ENCODE measurements around the gene LSM10.
A peak's percentile ranks its signal among the peaks of the same experiment; 100 is the strongest.

LSM10 gene

GRCh38 chr1:36433102-36433501, 35.4 kb upstream of the LSM10 start:
- Histone ChIP-seq H3K4me1 (ENCODE audit: control insufficient read depth in 5 of 5, insufficient read depth in 5 of 5, low read length in 5 of 5) (peaks cover 2 to 9% (median 8%) of the 10 kb centered on the region in 5 donors), H3K27ac (ENCODE audit: low read depth, low read length) (no peak overlapping the region), H3K36me3 (ENCODE audit: control insufficient read depth in 5 of 5, insufficient read depth in 5 of 5, low read length in 5 of 5) (peaks cover 3 to 30% (median 22%) of the 10 kb centered on the region in 5 donors), H3K9me3 (ENCODE audit: control insufficient read depth in 5 of 5, low read length in 5 of 5) (no peaks in the 10 kb centered on the region), H3K27me3 (ENCODE audit: control insufficient read depth in 5 of 5, insufficient read depth in 4 of 5, low read length in 5 of 5) (no peaks in the 10 kb centered on the region), H3K4me3 (ENCODE audit: low read depth in 1 of 5, low read length in 5 of 5) (no peak overlapping the region), H3K9ac (ENCODE audit: low read length in 5 of 5) (no peak overlapping the region)

- peaks cover 2 to 9% (median 8%) of the 10 kb centered on the region in 5 donors for H3K4me1 ChIP-seq (ENCODE audit: control insufficient read depth in 5 of 5, insufficient read depth in 5 of 5, low read length in 5 of 5)
- H3K27me3 ChIP-seq (ENCODE audit: control insufficient read depth in 5 of 5, insufficient read depth in 4 of 5, low read length in 5 of 5): no peaks in the 10 kb centered on the region
- peaks cover 3 to 28% (median 22%) of the 10 kb centered on the region in 5 donors for H3K36me3 ChIP-seq (ENCODE audit: control insufficient read depth in 5 of 5, insufficient read depth in 5 of 5, low read length in 5 of 5)
- H3K9ac ChIP-seq (ENCODE audit: low read length in 5 of 5): no peak overlapping the region
- H3K4me3 ChIP-seq (ENCODE audit: low read depth in 1 of 5, low read length in 5 of 5): no peak overlapping the region
- H3K9me3 ChIP-seq (ENCODE audit: control insufficient read depth in 5 of 5, low read length in 5 of 5): no peaks in the 10 kb centered on the region
- no peak overlapping the region for H3K27ac ChIP-seq (ENCODE audit: low read depth, low read length)
These were observed 34.9 kb upstream of the LSM10 start for GRCh38 chr1:36432616-36433015.

GRCh38 chr1:36425791-36426190, 28.1 kb upstream of the LSM10 start:
- Histone ChIP-seq H3K27ac (ENCODE audit: low read depth, low read length) (no peak overlapping the region), H3K9ac (ENCODE audit: low read length in 5 of 5) (no peak overlapping the region), H3K9me3 (ENCODE audit: control insufficient read depth in 5 of 5, low read length in 5 of 5) (no peaks in the 10 kb centered on the region), H3K36me3 (ENCODE audit: control insufficient read depth in 5 of 5, insufficient read depth in 5 of 5, low read length in 5 of 5) (peaks cover 10 to 32% (median 17%) of the 10 kb centered on the region in 5 donors), H3K4me1 (ENCODE audit: control insufficient read depth in 5 of 5, insufficient read depth in 5 of 5, low read length in 5 of 5) (peaks cover 0 to 3% (median 0%) of the 10 kb centered on the region in 5 donors), H3K27me3 (ENCODE audit: control insufficient read depth in 5 of 5, insufficient read depth in 4 of 5, low read length in 5 of 5) (no peaks in the 10 kb centered on the region), H3K4me3 (ENCODE audit: low read depth in 1 of 5, low read length in 5 of 5) (no peak overlapping the region)

- no peaks in the 10 kb centered on the region for H3K9me3 ChIP-seq (ENCODE audit: control insufficient read depth in 5 of 5, low read length in 5 of 5)
- no peak overlapping the region for H3K9ac ChIP-seq (ENCODE audit: low read length in 5 of 5)
- H3K36me3 ChIP-seq (ENCODE audit: control insufficient read depth in 5 of 5, insufficient read depth in 5 of 5, low read length in 5 of 5): peaks cover 10 to 28% (median 20%) of the 10 kb centered on the region in 5 donors
- H3K27ac ChIP-seq (ENCODE audit: low read depth, low read length): no peak overlapping the region
- peaks cover 7 to 36% (median 27%) of the 10 kb centered on the region in 5 donors for H3K4me1 ChIP-seq (ENCODE audit: control insufficient read depth in 5 of 5, insufficient read depth in 5 of 5, low read length in 5 of 5)
- H3K4me3 ChIP-seq (ENCODE audit: low read depth in 1 of 5, low read length in 5 of 5): no peak overlapping the region
- H3K27me3 ChIP-seq (ENCODE audit: control insufficient read depth in 5 of 5, insufficient read depth in 4 of 5, low read length in 5 of 5): no peaks in the 10 kb centered on the region
These were observed 23.9 kb upstream of the LSM10 start for GRCh38 chr1:36421649-36422048.

- H3K27me3 ChIP-seq (ENCODE audit: control insufficient read depth in 5 of 5, insufficient read depth in 4 of 5, low read length in 5 of 5): no peaks in the 10 kb centered on the region
- no peaks in the 10 kb centered on the region for H3K9me3 ChIP-seq (ENCODE audit: control insufficient read depth in 5 of 5, low read length in 5 of 5)
- H3K4me1 ChIP-seq (ENCODE audit: control insufficient read depth in 5 of 5, insufficient read depth in 5 of 5, low read length in 5 of 5): peaks cover 7 to 36% (median 27%) of the 10 kb centered on the region in 5 donors
- peak overlapping the region in 1 of 5 donors; percentile 5 for H3K9ac ChIP-seq (ENCODE audit: low read length in 5 of 5)
- H3K27ac ChIP-seq (ENCODE audit: low read depth, low read length): peak overlapping the region; percentile 89
- H3K4me3 ChIP-seq (ENCODE audit: low read depth in 1 of 5, low read length in 5 of 5): peak overlapping the region in 3 of 5 donors; percentile 10 to 53 (median 20)
- H3K36me3 ChIP-seq (ENCODE audit: control insufficient read depth in 5 of 5, insufficient read depth in 5 of 5, low read length in 5 of 5): peaks cover 10 to 28% (median 21%) of the 10 kb centered on the region in 5 donors
These were observed 23.2 kb upstream of the LSM10 start for GRCh38 chr1:36420836-36421317.

GRCh38 chr1:36420409-36420808, 22.7 kb upstream of the LSM10 start:
- H3K27ac ChIP-seq (ENCODE audit: low read depth, low read length): peak overlapping the region; percentile 89
- peak overlapping the region in 3 of 5 donors; percentile 10 to 53 (median 20) for H3K4me3 ChIP-seq (ENCODE audit: low read depth in 1 of 5, low read length in 5 of 5)
- peak overlapping the region in 1 of 5 donors; percentile 5 for H3K9ac ChIP-seq (ENCODE audit: low read length in 5 of 5)
- no peaks in the 10 kb centered on the region for H3K27me3 ChIP-seq (ENCODE audit: control insufficient read depth in 5 of 5, insufficient read depth in 4 of 5, low read length in 5 of 5)
- peaks cover 7 to 36% (median 27%) of the 10 kb centered on the region in 5 donors for H3K4me1 ChIP-seq (ENCODE audit: control insufficient read depth in 5 of 5, insufficient read depth in 5 of 5, low read length in 5 of 5)
- peaks cover 10 to 28% (median 21%) of the 10 kb centered on the region in 5 donors for H3K36me3 ChIP-seq (ENCODE audit: control insufficient read depth in 5 of 5, insufficient read depth in 5 of 5, low read length in 5 of 5)
- H3K9me3 ChIP-seq (ENCODE audit: control insufficient read depth in 5 of 5, low read length in 5 of 5): no peaks in the 10 kb centered on the region

GRCh38 chr1:36419569-36419968, 21.9 kb upstream of the LSM10 start:
- Histone ChIP-seq H3K36me3 (ENCODE audit: control insufficient read depth in 5 of 5, insufficient read depth in 5 of 5, low read length in 5 of 5) (peaks cover 10 to 28% (median 21%) of the 10 kb centered on the region in 5 donors), H3K27me3 (ENCODE audit: control insufficient read depth in 5 of 5, insufficient read depth in 4 of 5, low read length in 5 of 5) (no peaks in the 10 kb centered on the region), H3K4me1 (ENCODE audit: control insufficient read depth in 5 of 5, insufficient read depth in 5 of 5, low read length in 5 of 5) (peaks cover 7 to 36% (median 27%) of the 10 kb centered on the region in 5 donors), H3K4me3 (ENCODE audit: low read depth in 1 of 5, low read length in 5 of 5) (no peak overlapping the region), H3K9me3 (ENCODE audit: control insufficient read depth in 5 of 5, low read length in 5 of 5) (no peaks in the 10 kb centered on the region), H3K9ac (ENCODE audit: low read length in 5 of 5) (no peak overlapping the region), H3K27ac (ENCODE audit: low read depth, low read length) (peak overlapping the region; percentile 89)

- H3K9ac ChIP-seq (ENCODE audit: low read length in 5 of 5): no peak overlapping the region
- H3K27ac ChIP-seq (ENCODE audit: low read depth, low read length): peak overlapping the region; percentile 89
These were observed 21.4 kb upstream of the LSM10 start for GRCh38 chr1:36419140-36419539.

GRCh38 chr1:36417931-36418330, 20.2 kb upstream of the LSM10 start:
- Histone ChIP-seq H3K4me1 (ENCODE audit: control insufficient read depth in 5 of 5, insufficient read depth in 5 of 5, low read length in 5 of 5) (peaks cover 7 to 36% (median 27%) of the 10 kb centered on the region in 5 donors), H3K9me3 (ENCODE audit: control insufficient read depth in 5 of 5, low read length in 5 of 5) (no peaks in the 10 kb centered on the region), H3K27me3 (ENCODE audit: control insufficient read depth in 5 of 5, insufficient read depth in 4 of 5, low read length in 5 of 5) (no peaks in the 10 kb centered on the region), H3K36me3 (ENCODE audit: control insufficient read depth in 5 of 5, insufficient read depth in 5 of 5, low read length in 5 of 5) (peaks cover 9 to 18% (median 16%) of the 10 kb centered on the region in 5 donors), H3K27ac (ENCODE audit: low read depth, low read length) (peak overlapping the region; percentile 89), H3K9ac (ENCODE audit: low read length in 5 of 5) (no peak overlapping the region), H3K4me3 (ENCODE audit: low read depth in 1 of 5, low read length in 5 of 5) (no peak overlapping the region)

More at GRCh38 chr1:36419140-36419539, 21.4 kb upstream of the LSM10 start:
- H3K27me3 ChIP-seq (ENCODE audit: control insufficient read depth in 5 of 5, insufficient read depth in 4 of 5, low read length in 5 of 5): no peaks in the 10 kb centered on the region
- H3K9me3 ChIP-seq (ENCODE audit: control insufficient read depth in 5 of 5, low read length in 5 of 5): no peaks in the 10 kb centered on the region
- H3K4me3 ChIP-seq (ENCODE audit: low read depth in 1 of 5, low read length in 5 of 5): no peak overlapping the region
- peaks cover 7 to 36% (median 27%) of the 10 kb centered on the region in 5 donors for H3K4me1 ChIP-seq (ENCODE audit: control insufficient read depth in 5 of 5, insufficient read depth in 5 of 5, low read length in 5 of 5)
- peaks cover 10 to 24% (median 21%) of the 10 kb centered on the region in 5 donors for H3K36me3 ChIP-seq (ENCODE audit: control insufficient read depth in 5 of 5, insufficient read depth in 5 of 5, low read length in 5 of 5)

GRCh38 chr1:36415661-36416326, 18.1 kb upstream of the LSM10 start:
- H3K9ac ChIP-seq (ENCODE audit: low read length in 5 of 5): peak overlapping the region in 1 of 5 donors; percentile 30

More at GRCh38 chr1:36415661-36416326, 18.1 kb upstream of the LSM10 start:
- H3K4me1 ChIP-seq (ENCODE audit: control insufficient read depth in 5 of 5, insufficient read depth in 5 of 5, low read length in 5 of 5): peaks cover 7 to 36% (median 30%) of the 10 kb centered on the region in 5 donors
- no peak overlapping the region for H3K4me3 ChIP-seq (ENCODE audit: low read depth in 1 of 5, low read length in 5 of 5)
- no peak overlapping the region for H3K27ac ChIP-seq (ENCODE audit: low read depth, low read length)
- no peaks in the 10 kb centered on the region for H3K9me3 ChIP-seq (ENCODE audit: control insufficient read depth in 5 of 5, low read length in 5 of 5)
- H3K36me3 ChIP-seq (ENCODE audit: control insufficient read depth in 5 of 5, insufficient read depth in 5 of 5, low read length in 5 of 5): peaks cover 0 to 4% (median 0%) of the 10 kb centered on the region in 5 donors
- H3K27me3 ChIP-seq (ENCODE audit: control insufficient read depth in 5 of 5, insufficient read depth in 4 of 5, low read length in 5 of 5): no peaks in the 10 kb centered on the region
